ENCODE measurements around the gene FBXW11.

DNA sequence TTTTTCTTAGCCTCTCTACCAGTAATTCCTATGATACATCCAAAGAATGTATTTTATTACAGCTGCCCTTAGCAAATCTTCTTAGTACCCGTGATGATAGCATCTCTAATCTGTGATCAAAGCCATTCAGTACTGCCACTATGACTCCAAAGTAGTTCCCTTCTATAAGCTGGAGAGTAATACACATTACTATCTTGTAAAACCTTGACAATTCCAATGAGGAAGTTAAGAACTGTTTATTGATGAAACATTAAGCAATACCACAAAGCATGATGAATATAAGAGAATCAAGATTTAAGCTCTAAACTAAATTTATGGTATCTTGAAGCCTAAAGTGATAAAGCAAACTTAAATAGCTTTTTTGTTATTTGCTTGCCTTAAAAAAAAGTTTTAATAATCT, 134.7 kb downstream of the FBXW11 start:
- TF ChIP-seq, protein P1, sequence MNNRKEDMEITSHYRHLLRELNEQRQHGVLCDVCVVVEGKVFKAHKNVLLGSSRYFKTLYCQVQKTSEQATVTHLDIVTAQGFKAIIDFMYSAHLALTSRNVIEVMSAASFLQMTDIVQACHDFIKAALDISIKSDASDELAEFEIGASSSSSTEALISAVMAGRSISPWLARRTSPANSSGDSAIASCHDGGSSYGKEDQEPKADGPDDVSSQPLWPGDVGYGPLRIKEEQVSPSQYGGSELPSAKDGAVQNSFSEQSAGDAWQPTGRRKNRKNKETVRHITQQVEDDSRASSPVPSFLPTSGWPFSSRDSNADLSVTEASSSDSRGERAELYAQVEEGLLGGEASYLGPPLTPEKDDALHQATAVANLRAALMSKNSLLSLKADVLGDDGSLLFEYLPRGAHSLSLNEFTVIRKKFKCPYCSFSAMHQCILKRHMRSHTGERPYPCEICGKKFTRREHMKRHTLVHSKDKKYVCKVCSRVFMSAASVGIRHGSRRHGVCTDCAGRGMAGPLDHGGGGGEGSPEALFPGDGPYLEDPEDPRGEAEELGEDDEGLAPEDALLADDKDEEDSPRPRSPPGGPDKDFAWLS (CRISPR knock-in tag; IDR thresholded peaks at IDR 0.05; ENCODE audit: borderline replicate concordance) = no peak
- TF ChIP-seq, protein P2, sequence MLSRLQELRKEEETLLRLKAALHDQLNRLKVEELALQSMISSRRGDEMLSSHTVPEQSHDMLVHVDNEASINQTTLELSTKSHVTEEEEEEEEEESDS (CRISPR knock-in tag; IDR thresholded peaks at IDR 0.05; ENCODE audit: borderline replicate concordance) = no peak
- TF ChIP-seq ZNF331 (CRISPR knock-in tag; IDR thresholded peaks at IDR 0.05) (no peak), TCF12 (IDR thresholded peaks at IDR 0.05) (no peak), TCF12 (CRISPR knock-in tag; IDR thresholded peaks at IDR 0.05) (no peak)
- TF ChIP-seq, protein P3, sequence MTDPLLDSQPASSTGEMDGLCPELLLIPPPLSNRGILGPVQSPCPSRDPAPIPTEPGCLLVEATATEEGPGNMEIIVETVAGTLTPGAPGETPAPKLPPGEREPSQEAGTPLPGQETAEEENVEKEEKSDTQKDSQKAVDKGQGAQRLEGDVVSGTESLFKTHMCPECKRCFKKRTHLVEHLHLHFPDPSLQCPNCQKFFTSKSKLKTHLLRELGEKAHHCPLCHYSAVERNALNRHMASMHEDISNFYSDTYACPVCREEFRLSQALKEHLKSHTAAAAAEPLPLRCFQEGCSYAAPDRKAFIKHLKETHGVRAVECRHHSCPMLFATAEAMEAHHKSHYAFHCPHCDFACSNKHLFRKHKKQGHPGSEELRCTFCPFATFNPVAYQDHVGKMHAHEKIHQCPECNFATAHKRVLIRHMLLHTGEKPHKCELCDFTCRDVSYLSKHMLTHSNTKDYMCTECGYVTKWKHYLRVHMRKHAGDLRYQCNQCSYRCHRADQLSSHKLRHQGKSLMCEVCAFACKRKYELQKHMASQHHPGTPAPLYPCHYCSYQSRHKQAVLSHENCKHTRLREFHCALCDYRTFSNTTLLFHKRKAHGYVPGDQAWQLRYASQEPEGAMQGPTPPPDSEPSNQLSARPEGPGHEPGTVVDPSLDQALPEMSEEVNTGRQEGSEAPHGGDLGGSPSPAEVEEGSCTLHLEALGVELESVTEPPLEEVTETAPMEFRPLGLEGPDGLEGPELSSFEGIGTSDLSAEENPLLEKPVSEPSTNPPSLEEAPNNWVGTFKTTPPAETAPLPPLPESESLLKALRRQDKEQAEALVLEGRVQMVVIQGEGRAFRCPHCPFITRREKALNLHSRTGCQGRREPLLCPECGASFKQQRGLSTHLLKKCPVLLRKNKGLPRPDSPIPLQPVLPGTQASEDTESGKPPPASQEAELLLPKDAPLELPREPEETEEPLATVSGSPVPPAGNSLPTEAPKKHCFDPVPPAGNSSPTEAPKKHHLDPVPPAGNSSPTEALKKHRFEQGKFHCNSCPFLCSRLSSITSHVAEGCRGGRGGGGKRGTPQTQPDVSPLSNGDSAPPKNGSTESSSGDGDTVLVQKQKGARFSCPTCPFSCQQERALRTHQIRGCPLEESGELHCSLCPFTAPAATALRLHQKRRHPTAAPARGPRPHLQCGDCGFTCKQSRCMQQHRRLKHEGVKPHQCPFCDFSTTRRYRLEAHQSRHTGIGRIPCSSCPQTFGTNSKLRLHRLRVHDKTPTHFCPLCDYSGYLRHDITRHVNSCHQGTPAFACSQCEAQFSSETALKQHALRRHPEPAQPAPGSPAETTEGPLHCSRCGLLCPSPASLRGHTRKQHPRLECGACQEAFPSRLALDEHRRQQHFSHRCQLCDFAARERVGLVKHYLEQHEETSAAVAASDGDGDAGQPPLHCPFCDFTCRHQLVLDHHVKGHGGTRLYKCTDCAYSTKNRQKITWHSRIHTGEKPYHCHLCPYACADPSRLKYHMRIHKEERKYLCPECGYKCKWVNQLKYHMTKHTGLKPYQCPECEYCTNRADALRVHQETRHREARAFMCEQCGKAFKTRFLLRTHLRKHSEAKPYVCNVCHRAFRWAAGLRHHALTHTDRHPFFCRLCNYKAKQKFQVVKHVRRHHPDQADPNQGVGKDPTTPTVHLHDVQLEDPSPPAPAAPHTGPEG (CRISPR knock-in tag; IDR thresholded peaks at IDR 0.05) = no peak
- TF ChIP-seq, protein P4, sequence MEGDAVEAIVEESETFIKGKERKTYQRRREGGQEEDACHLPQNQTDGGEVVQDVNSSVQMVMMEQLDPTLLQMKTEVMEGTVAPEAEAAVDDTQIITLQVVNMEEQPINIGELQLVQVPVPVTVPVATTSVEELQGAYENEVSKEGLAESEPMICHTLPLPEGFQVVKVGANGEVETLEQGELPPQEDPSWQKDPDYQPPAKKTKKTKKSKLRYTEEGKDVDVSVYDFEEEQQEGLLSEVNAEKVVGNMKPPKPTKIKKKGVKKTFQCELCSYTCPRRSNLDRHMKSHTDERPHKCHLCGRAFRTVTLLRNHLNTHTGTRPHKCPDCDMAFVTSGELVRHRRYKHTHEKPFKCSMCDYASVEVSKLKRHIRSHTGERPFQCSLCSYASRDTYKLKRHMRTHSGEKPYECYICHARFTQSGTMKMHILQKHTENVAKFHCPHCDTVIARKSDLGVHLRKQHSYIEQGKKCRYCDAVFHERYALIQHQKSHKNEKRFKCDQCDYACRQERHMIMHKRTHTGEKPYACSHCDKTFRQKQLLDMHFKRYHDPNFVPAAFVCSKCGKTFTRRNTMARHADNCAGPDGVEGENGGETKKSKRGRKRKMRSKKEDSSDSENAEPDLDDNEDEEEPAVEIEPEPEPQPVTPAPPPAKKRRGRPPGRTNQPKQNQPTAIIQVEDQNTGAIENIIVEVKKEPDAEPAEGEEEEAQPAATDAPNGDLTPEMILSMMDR (CRISPR knock-in tag; IDR thresholded peaks at IDR 0.05) = no peak

Data from HepG2 (cell line).